HepG2 (cell line): Measurements from ENCODE around the gene MSI2. TPM values are rescaled to one million over a fixed set of nuclear protein-coding genes. Genes with fewer than 3 reads are reported as not detected.

Experiments
- ATAC-seq: fragments of 200-7000 bp; cut with Tn5 transposase; 3 replicates; pipeline ENCODE4 v1.9.1; 2020; ENCODE audit warnings: mild to moderate bottlenecking, moderate library complexity
- BruUV-seq: library from RNA; stranded (reverse); fragments of 400-500 nt; replicated peaks from 2 replicates; lab custom pipeline; 2021; lab: Mats Ljungman, UMichigan
- CTCF ChIA-PET: fragments of 300-600 bp; formaldehyde crosslinking; extraction: SDS; loops from one replicate; lab custom pipeline; 2021; ENCODE audit warnings: low total read pairs, inconsistent platforms, low intra/inter-chr PET ratio; lab: Yijun Ruan, JAX
- POLR2A ChIA-PET: fragments of 350-600 bp; sonication (Branson Sonifier 250); formaldehyde crosslinking; loops from one replicate; lab custom pipeline; 2020; ENCODE audit warnings: antibody characterized with exemption, inconsistent platforms; lab: Yijun Ruan, JAX
- DNase-seq: peaks from one replicate; pipeline ENCODE4 v3.0.0-alpha.2; 2015; ENCODE audit warnings: low spot score
- FAIRE-seq: peaks from 3 replicates; lab custom pipeline; 2011; peaks lifted over from hg19 to GRCh38; lab: Jason Lieb, UNC
- H2AFZ ChIP-seq: one replicate; pipeline ENCODE4 v1.6.1; 2011; ENCODE audit warnings: low read length, inconsistent platforms
- H3K27ac ChIP-seq: fragments of 300-600 bp; 3 replicates; pipeline ENCODE4 v1.8.0; 2011; ENCODE audit warnings: mixed run types, mild to moderate bottlenecking, mixed read lengths, low read length, inconsistent platforms; ENCODE audit not compliant: insufficient read depth; ENCODE audit errors: extremely low read length
- H3K27me3 ChIP-seq, 2 experiments: fragments of 200-600 bp in 1 of 2; 2 replicates in 1 of 2; 3 replicates in 1 of 2; pipeline versions ENCODE4 v1.6.0 to v1.8.0; 2011; ENCODE audit warnings: low read length in 2 of 2, mild to moderate bottlenecking in 2 of 2, moderate library complexity in 2 of 2, inconsistent platforms in 1 of 2; ENCODE audit not compliant: insufficient read depth in 2 of 2, control insufficient read depth in 1 of 2
- H3K36me3 ChIP-seq, 2 experiments: fragments of 200-600 bp in 1 of 2; replicated peaks in 1 of 2; 2 replicates in 1 of 2; 3 replicates in 1 of 2; pipeline versions ENCODE4 v1.5.1 to v1.8.0; 2011; ENCODE audit warnings: low read length in 2 of 2, inconsistent platforms in 1 of 2; ENCODE audit not compliant: insufficient read depth in 2 of 2, control insufficient read depth in 1 of 2
- H3K4me1 ChIP-seq: 2 replicates; pipeline ENCODE4 v1.5.1; 2012; ENCODE audit warnings: low read length, inconsistent platforms; ENCODE audit not compliant: insufficient read depth
- H3K4me2 ChIP-seq: 2 replicates; pipeline ENCODE4 v1.6.0; 2011; ENCODE audit warnings: low read depth, low read length, inconsistent platforms
- H3K4me3 ChIP-seq, 3 experiments: fragments of 200-600 bp in 1 of 3; sonication (generic), shearing (Covaris generic) in 1 of 3; replicated peaks in 1 of 3; 2 replicates each; pipeline ENCODE4 v1.5.1; 2011 to 2016; ENCODE audit warnings: low read length in 3 of 3, inconsistent platforms in 2 of 3, low read depth in 2 of 3, mild to moderate bottlenecking in 2 of 3, control low read depth in 1 of 3, mixed read lengths in 1 of 3; ENCODE audit not compliant: insufficient read depth in 1 of 3
- H3K79me2 ChIP-seq: one replicate; pipeline ENCODE4 v1.6.1; 2011; ENCODE audit warnings: low read length, inconsistent platforms; ENCODE audit not compliant: insufficient read depth
- H3K9ac ChIP-seq: 2 replicates; pipeline ENCODE4 v1.6.0; 2011; ENCODE audit warnings: mild to moderate bottlenecking, low read depth, low read length, inconsistent platforms; ENCODE audit not compliant: insufficient read depth
- H3K9me3 ChIP-seq: 2 replicates; pipeline ENCODE4 v1.5.1; 2012; ENCODE audit warnings: mild to moderate bottlenecking, low read length
- H4K20me1 ChIP-seq: 2 replicates; pipeline ENCODE4 v1.6.0; 2011; ENCODE audit warnings: inconsistent platforms, mild to moderate bottlenecking, low read length, moderate library complexity; ENCODE audit not compliant: insufficient read depth
- SCMH1 ChIP-seq: sonication (generic); formaldehyde crosslinking; IDR thresholded peaks from 2 replicates; pipeline ENCODE4 v1.9.0; 2021; ENCODE audit warnings: missing genetic modification reagents, mild to moderate bottlenecking, borderline replicate concordance
- WGBS: methylation state at CpG from one replicate; pipeline ENCODE4 v1.1.6; 2017; ENCODE audit warnings: low lambda C conversion rate; 5-methylcytosine and 5-hydroxymethylcytosine counted together
- in situ Hi-C: cut with HindIII; loops from 2 replicates; pipeline ENCODE4 v1.10.0; 2017; ENCODE audit warnings: low pct_unique_long_range_greater_than_20kb; ENCODE audit not compliant: extremely low pct_ligation_motif_present
- intact Hi-C: fragments of 100-400 bp; cut with micrococcal nuclease; formaldehyde crosslinking; loops from one replicate; pipeline ENCODE4 v1.10.0; 2022; ENCODE audit not compliant: unreplicated experiment
- polyA plus RNA-seq, 8 experiments: library from polyadenylated mRNA; depleted of rRNA in 3 of 8; stranded (reverse) in 7 of 8; unstranded in 1 of 8; fragments of >200 nt; fragmentation: Illumina TruSeq in 4 of 8; extraction: Trizol in 4 of 8; gene quantifications; 2 replicates each; pipeline versions ENCODE4 v1.2.1 to v1.2.3, GENCODE V29; 2011 to 2016; ENCODE audit warnings: low read depth in 4 of 8, missing spikeins in 1 of 8, mixed read lengths in 1 of 8; ENCODE audit not compliant: insufficient read depth in 1 of 8
- total RNA-seq, 5 experiments: library from RNA; depleted of rRNA; stranded (reverse); fragments of >200 nt; fragmentation: Illumina TruSeq; extraction: Trizol; gene quantifications; 2 replicates each; pipeline ENCODE4 v1.2.3, GENCODE V29; 2016; ENCODE audit warnings: low read depth in 1 of 5
- TF ChIP-seq, protein P1 (sequence below): sonication (generic); formaldehyde crosslinking; IDR thresholded peaks from 2 replicates; pipeline ENCODE4 v1.5.1; 2020; ENCODE audit warnings: mild to moderate bottlenecking, missing genetic modification reagents, moderate library complexity

MSI2 gene
- total and polyA plus RNA-seq, 2 of the 13 experiments (the other 11 are each of a cell fraction or from before 2014, with no cell fraction given) = 77.5 to 78.4 TPM

DNA sequence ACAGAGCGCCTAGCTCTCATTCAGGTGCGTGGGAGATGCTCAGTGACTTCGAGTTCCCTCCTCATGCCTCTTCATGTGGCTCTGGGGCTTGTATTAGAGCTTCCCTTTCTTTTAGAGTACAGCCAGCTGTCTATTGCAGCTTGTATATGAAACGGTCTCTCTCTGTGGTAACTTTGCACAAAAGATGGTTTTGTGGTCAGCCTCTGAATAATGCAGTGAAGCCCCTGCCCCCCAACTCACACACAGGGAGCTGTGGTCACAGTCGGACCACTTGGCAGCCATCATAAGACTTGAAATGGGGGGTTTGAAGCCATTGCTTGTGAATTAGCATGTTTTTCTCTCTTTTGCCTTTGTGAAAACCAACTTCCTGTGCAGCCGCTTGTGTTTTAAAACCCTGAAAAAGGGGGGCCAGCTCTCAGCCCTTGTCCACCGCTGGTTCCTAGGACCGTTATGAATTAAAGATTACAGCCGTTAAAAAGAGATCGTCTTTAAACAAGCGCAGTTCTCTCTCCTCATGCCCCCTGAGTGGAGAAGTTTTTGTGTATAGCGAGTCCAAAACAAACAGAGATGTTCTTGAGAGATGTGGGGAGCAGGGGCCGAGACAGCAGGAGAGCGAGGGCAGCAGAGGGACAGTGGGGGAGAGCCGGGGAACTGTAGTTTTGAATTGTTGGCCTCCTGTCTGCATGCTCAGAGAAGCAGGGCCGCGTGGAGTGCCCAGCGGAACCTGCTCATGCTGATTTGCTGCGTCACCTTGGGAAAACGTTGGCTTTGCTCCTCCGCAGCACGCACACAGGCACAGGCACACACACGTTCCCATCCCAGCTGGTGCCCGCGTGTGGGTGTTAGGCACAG is 199.0 kb downstream of the MSI2 start:
- H3K36me3 ChIP-seq = peaks cover 9 to 29% of the 10 kb centered on the region in 2 experiments; a peak in 4 of 5 replicates
- intact Hi-C loops (loop anchor here (5.0 kb wide), 3 partner anchors 83 to 217 kb away; no protein-coding TSS in a partner anchor), in situ Hi-C loops (loop anchor here (5.0 kb wide), 1 partner anchor 107 kb away; no protein-coding TSS in a partner anchor)
- no peak overlapping the region for H3K9ac ChIP-seq
- H3K79me2 ChIP-seq = peaks cover 2% of the 10 kb centered on the region
- H2AFZ ChIP-seq = no peak overlapping the region
- TF ChIP-seq, protein P1, sequence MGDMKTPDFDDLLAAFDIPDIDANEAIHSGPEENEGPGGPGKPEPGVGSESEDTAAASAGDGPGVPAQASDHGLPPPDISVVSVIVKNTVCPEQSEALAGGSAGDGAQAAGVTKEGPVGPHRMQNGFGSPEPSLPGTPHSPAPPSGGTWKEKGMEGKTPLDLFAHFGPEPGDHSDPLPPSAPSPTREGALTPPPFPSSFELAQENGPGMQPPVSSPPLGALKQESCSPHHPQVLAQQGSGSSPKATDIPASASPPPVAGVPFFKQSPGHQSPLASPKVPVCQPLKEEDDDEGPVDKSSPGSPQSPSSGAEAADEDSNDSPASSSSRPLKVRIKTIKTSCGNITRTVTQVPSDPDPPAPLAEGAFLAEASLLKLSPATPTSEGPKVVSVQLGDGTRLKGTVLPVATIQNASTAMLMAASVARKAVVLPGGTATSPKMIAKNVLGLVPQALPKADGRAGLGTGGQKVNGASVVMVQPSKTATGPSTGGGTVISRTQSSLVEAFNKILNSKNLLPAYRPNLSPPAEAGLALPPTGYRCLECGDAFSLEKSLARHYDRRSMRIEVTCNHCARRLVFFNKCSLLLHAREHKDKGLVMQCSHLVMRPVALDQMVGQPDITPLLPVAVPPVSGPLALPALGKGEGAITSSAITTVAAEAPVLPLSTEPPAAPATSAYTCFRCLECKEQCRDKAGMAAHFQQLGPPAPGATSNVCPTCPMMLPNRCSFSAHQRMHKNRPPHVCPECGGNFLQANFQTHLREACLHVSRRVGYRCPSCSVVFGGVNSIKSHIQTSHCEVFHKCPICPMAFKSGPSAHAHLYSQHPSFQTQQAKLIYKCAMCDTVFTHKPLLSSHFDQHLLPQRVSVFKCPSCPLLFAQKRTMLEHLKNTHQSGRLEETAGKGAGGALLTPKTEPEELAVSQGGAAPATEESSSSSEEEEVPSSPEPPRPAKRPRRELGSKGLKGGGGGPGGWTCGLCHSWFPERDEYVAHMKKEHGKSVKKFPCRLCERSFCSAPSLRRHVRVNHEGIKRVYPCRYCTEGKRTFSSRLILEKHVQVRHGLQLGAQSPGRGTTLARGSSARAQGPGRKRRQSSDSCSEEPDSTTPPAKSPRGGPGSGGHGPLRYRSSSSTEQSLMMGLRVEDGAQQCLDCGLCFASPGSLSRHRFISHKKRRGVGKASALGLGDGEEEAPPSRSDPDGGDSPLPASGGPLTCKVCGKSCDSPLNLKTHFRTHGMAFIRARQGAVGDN (CRISPR knock-in tag) = 0 out of 2 replicates have a peak, but pooled peaks have one; percentile 6
- TF ChIP-seq SCMH1 (CRISPR knock-in tag) = no peak
- ChIA-PET CTCF (no interaction called here), POLR2A (interaction anchor here (1.5 kb wide), 1 partner anchor 48 kb away, joined by 4 read pairs; no protein-coding TSS in a partner anchor)
- no peak overlapping the region for H3K27ac ChIP-seq
- peaks cover 22% of the 10 kb centered on the region for H3K4me1 ChIP-seq
- FAIRE-seq (no peak), ATAC-seq (no peak), DNase-seq (no peak)
- H4K20me1 ChIP-seq = no peaks in the 10 kb centered on the region
- H3K9me3 ChIP-seq = no peaks in the 10 kb centered on the region
- no TSS peak for BruUV-seq
- no peak overlapping the region for H3K4me2 ChIP-seq
- H3K4me3 ChIP-seq = no peak overlapping the region
- WGBS = 94% methylated on average over 25 of the region's 25 CpGs
- no peaks in the 10 kb centered on the region for H3K27me3 ChIP-seq
